ENCODE measurements around the gene KRT32. TPM values are rescaled to one million over a fixed set of nuclear protein-coding genes. Genes with fewer than 3 reads are reported as not detected.

The KRT32 gene
- total RNA-seq, result not detected in 2 replicates

GRCh38 chr17:41466988-41467387 lies at the start of gene KRT32:
Gene KRT32 (minus strand): TSS chr17:41467386. CDS start chr17:41467325, 61 bp downstream.
- no peak for DNase-seq (ENCODE audit: low read depth)
- no peak within 1 kb of the TSS for H3K4me3 ChIP-seq (ENCODE audit: low read depth, low read length)
- TF ChIP-seq CTCF (conservative IDR thresholded peaks at IDR 0.05; ENCODE audit: low read depth, low read length), result no peak

- no peak for TF ChIP-seq CTCF (conservative IDR thresholded peaks at IDR 0.05; ENCODE audit: low read depth, low read length)
- DNase-seq (ENCODE audit: low read depth), result no peak
- no peak overlapping the region for H3K4me3 ChIP-seq (ENCODE audit: low read depth, low read length)
Observed at GRCh38 chr17:41516830-41517283, 49.7 kb upstream of the KRT32 start.

GRCh38 chr17:41516147-41516829 lies 49.1 kb upstream of the KRT32 start:
- no peak for TF ChIP-seq CTCF (conservative IDR thresholded peaks at IDR 0.05; ENCODE audit: low read depth, low read length)

GRCh38 chr17:41513168-41513547 lies 46.0 kb upstream of the KRT32 start:
- DNase-seq (ENCODE audit: low read depth), result no peak
- no peak for TF ChIP-seq CTCF (conservative IDR thresholded peaks at IDR 0.05; ENCODE audit: low read depth, low read length)
- H3K4me3 ChIP-seq (ENCODE audit: low read depth, low read length), result no peak overlapping the region

More at GRCh38 chr17:41516147-41516829, 49.1 kb upstream of the KRT32 start:
- H3K4me3 ChIP-seq (ENCODE audit: low read depth, low read length), result no peak overlapping the region
- no peak for DNase-seq (ENCODE audit: low read depth)

- no peak for DNase-seq (ENCODE audit: low read depth)
- no peak for TF ChIP-seq CTCF (conservative IDR thresholded peaks at IDR 0.05; ENCODE audit: low read depth, low read length)
- H3K4me3 ChIP-seq (ENCODE audit: low read depth, low read length), result no peak overlapping the region
Observed at GRCh38 chr17:41512546-41513167, 45.5 kb upstream of the KRT32 start.

- no peak overlapping the region for H3K4me3 ChIP-seq (ENCODE audit: low read depth, low read length)
- DNase-seq (ENCODE audit: low read depth), result no peak
- no peak for TF ChIP-seq CTCF (conservative IDR thresholded peaks at IDR 0.05; ENCODE audit: low read depth, low read length)
Observed at GRCh38 chr17:41511716-41512115, 44.5 kb upstream of the KRT32 start.
